Retina (tissue), 1 donor: ENCODE measurements around the gene EFCAB8.
"Not testable (repeated sequence)": the region's sequence is repeated elsewhere in the genome, so short reads cannot be mapped to it uniquely, and the experiment has no call there.

Experiments used
- DNase-seq: peaks from one replicate; pipeline ENCODE4 v3.0.0-alpha.2; 2016

EFCAB8 gene

DNA sequence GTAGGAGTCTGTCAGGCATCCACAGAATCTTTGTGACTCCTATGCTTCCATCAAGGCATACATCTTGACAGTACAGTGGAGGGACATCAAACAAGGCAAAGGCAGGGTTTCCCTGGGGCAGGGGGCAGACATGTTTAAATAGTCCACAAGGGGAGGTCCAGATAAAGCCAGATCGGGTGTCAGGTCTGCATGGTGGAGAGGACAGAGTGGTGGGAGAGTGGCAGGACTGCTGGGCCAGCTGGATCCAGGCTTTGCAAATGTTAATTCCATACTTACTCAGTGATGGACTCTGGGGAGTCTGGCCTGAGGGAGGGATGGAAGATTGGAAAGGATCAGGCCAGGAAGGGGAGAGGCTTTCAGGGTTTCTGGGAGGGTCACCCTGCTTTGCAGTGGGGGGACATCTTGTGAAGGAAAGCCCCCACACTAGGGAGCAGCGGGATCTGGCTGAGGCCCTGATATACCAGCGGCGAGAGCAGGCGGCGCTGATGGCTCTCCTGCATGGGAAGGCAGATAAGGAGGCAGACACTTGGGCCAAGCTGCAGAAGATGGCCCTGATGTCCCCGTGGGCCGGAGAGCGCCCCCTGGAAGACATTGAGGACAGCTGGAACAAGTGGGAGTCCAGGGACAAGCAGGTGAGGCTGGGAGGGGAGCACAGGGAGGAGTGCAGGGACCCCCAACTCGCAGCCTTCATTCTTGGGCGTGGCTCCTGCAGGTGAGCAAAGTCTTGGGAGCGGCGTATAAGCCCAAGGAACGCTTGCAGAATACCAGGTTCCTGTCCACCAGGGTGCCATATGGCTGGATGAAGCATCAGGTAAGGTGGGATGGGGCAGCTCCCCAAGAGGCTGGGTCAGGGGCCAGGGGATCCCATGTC, 100.9 kb downstream of the EFCAB8 start:
- DNase-seq, result no peak

DNA sequence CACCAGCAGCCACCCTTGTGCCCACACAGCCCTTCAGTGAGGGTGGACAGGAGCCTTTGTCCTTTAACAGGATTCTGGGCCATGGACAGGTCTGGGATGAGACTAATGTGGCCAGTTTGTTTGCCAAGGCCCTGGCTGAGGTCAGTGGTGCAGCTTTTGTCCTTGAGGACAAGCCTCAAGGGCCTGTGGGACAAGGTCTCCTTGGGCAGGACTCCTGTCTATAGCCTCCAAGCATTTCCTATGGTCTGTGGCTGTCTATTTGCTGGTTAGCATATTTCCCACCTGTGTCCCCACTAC, 101.4 kb downstream of the EFCAB8 start:
- no peak for DNase-seq

DNA sequence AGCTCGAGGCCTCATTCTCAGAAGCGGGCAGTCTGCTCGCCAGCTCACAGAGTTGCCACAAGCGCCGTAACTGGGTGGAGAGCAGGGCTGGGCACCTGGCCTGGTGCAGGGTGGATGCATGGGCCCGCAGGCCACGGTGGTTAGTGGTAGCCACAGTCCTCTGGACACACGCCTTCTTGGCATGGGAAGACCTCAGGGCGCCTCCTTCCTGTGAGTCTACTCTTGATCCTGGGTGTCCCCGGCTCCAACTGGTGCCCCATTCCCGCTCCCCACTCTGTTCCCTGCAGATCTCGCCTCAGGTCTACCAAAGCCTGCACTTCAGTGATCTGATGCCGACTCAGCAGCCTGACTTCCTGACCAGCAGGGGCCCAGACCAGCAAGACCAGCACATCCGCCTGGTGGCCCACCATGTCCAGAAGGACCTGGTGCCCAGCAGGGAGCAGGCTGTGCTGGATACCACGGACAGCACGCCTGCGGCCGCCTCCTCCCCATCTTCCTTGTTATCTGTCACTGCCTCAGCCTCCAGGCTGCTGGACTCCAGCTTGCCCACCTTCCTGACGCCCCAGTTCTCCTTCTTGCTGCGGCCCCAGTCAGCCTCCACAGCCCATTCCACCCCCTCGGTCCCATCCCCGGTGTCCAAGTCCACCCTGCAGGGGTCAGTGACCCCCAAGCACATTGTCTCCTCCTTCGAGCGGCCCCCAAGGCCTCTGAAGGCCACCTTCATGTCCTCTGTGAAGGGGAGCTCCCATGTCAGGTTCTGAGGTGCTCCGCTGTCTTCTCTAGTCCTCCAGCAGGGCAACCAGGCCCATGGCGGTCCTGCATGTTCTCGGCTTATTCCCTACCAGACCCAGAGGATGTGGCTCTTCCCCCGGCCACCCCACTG, 102.4 kb downstream of the EFCAB8 start:
- DNase-seq, result no peak

DNA sequence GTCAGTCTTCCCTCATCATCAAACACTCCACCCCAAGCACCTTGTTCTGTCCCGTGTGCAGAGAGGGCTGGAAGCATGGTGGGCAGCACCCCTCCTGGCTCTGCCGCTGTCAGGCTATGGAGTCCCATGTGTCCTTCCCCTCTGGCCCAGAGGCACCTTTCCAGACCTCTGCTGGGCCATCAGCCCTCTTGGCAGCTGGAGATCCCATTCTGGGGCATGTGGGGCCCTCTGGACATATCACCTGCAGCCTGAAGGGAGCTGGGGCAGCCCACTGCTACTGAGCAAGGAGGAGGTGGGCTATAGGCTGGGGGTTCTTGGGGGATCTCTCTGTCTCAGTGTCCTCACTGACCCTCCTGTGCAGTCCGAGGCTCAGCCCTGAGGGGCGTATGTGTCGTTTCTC, 103.3 kb downstream of the EFCAB8 start:
- DNase-seq, result no peak

DNA sequence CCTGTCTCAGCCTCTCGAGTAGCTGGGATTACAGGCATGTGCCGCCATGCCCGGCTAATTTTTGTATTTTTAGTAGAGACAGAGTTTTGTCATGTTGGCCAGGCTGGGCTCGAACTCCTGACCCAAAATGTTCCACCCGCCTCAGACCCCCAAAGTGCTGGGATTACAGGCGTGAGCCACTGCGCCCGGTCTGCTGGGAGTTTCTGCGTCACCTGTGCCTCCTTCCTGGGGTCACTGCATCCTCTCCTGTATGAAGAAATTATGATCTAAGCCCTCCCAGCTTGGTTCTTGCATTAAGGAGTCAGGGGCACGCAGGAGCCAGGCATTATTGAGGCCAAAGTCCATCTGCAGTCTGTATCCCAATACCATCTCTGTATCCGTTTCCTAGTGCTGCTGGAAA, 103.9 kb downstream of the EFCAB8 start:
- DNase-seq, result not testable (repeated sequence)

DNA sequence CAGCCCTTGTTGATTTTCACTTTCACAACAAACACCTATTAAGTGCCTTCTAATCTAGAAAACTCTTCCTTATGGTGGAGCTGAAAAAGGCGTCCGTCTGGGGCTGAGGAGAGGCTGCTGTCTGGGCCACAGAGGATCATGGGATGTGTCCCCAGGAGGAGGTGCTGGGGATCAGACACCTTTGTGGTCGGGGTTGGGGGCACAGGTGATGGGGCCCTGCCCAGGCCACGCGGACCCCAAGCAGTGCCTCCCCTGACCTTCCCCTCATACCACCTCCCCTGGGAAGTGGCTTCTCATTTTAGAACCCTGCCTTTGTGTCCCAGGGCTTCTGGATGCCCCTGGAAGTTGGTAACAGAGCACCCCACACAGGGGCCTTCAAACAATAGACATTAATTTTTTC, 104.5 kb downstream of the EFCAB8 start:
- no peak for DNase-seq

DNA sequence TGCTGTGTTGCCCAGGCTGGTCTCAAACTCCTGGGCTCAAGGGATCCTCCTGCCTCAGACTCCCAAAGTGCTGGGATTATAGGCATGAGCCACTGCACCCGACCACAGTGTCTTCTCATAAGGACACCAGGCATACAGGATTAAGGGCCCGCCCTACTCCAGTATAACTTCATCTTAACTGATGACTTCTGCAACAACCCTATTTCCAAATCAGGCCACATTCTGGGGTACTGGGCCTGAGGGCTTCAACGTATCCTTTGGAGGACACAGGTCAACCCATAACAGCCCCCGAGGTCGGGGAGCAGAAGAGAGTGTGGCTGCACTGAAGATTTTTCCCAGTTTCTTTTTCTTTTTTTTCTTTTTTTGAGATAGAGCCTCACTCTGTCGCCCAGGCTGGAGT, 105.9 kb downstream of the EFCAB8 start:
- no peak for DNase-seq

DNA sequence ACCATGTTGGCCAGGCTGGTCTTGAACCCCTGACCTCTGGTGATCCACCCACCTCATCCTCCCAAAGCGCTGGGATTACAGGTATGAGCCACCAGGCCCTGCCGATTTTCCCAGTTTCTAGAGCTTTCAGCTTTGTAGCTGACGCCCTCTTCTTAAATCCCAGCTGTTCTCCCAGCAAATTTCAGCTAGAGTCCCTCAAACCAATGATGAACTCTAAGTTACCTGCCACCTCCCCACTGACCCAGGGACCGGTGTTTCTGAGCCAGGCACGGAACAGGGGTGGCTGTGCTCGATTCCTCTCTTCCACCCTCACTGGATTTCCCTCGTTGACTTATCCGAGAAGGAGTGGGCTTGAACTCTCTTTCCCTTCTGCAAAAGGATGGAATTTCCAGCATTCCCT, 106.4 kb downstream of the EFCAB8 start:
- no peak for DNase-seq

DNA sequence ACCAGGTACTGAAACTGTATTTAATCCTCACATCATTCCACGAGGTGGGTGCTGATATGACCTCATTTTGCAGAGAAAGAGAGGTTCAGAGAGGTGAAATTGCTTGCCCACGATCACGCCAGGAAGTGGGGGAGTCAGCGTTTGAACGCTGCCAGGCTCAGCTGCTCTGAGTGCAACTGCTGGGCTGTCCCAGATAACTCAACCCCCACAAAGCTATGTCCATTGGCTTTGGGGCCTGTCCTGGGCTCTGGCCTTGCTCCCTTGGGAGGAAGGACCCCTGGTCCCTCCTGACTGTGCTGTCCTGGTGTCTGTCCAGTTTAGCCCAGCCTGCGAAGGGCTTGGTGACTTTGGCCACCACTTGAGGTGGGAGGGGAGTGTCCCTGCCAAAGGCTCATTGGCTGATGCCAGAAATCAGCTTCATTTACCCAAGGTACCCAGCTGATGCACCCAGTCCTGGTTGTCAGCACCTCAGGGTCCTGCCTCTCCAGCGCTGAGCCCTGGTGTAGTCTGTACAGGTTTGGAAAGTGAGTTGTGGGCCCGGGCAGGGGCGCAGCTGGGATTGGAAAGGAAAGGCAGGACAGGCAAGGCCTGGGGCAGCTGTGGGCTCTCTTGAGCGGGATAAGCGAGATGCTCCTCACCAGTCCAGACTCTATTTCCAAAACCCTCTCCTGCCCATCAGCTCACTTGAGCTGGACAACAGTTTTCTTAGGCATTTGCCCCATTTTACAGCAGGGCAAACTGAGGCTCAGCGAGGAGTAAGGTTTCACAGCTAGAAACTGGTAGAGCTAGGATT, 107.1 kb downstream of the EFCAB8 start:
- no peak for DNase-seq

DNA sequence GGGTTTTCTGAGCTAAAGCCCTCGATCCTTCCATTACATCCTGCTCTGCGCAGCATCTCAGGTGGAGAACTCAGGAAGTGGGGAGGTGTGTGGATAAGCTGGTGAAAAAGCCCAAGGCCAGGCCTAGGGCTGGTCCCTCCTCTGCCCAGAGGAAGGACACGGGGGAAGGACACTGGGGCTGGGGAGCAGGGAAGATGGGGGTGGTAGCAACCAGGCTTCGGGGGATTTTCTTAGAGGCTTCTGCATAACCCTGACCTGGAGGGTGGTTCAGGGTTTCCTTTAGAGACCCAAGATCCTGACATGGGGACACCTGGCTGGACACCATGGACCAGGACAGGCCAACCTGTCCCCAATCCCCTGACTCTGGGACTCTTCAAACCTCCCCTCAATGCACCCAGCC, 107.7 kb downstream of the EFCAB8 start:
- DNase-seq, result no peak

DNA sequence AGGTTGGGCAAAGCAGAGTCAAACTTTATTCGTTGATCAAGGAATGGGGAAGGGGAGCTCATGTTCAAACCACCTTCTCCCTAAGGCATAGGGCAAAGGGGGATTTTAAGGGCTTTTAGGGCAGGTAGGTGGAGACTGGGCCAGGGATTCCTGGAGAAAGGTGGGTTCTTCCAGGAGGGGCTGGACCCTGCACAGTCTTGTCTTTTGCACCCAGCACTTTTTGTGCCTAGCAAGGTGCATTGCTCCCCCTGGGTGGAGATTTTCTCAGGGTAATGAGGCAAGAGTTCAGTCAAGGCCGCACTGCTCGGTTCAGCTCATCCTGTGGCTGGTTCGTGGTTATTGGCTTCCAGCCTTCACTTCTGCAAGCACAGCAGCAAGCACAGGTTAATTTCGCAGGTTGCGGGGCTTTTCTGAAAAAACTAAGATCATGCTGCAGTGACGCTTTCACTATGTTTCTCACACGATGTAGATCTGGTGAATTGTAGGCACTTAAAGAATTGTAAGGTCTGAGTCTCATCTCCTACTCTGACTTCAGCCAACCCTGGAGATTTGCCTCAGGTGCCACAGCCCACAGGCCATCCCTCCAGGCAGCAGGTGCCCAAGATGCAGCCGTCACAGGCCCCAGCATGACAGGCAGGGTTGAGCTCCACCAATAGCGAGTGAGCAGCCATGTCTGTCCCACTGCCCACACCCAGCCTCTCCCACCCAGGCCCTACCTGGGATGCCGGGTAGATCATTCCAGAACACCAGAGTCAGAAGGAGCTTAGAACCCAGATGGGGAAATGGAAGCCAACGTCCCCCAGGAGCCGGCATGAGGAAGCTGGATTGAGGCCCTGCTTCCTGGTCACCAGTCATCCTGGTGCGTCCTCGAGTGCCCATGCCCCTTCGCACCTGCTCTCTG, 108.4 kb downstream of the EFCAB8 start:
- no peak for DNase-seq

DNA sequence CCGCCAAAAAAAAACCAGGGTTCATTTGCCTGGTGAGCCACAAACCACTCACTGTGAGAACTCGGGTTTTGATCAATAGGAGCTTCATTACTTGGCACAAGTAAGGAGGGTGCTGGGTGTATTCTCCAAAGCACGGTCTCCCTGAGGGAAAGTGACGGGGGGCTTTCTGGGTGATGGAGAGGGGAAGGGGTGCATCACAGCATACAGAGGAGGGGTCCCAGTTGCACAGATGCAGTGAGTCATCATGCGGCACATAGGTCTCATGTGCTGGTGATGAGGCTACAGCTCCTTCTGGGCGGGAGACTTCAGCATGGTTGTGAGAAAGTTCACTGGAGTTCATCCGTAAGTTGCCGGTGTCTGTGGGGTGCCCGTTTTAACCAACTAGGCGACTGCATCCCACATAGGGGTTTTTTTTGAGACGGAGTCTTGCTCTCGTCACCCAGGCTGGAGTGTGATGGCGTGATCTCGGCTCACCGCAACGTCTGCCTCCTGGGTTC, 109.3 kb downstream of the EFCAB8 start:
- no peak for DNase-seq

DNA sequence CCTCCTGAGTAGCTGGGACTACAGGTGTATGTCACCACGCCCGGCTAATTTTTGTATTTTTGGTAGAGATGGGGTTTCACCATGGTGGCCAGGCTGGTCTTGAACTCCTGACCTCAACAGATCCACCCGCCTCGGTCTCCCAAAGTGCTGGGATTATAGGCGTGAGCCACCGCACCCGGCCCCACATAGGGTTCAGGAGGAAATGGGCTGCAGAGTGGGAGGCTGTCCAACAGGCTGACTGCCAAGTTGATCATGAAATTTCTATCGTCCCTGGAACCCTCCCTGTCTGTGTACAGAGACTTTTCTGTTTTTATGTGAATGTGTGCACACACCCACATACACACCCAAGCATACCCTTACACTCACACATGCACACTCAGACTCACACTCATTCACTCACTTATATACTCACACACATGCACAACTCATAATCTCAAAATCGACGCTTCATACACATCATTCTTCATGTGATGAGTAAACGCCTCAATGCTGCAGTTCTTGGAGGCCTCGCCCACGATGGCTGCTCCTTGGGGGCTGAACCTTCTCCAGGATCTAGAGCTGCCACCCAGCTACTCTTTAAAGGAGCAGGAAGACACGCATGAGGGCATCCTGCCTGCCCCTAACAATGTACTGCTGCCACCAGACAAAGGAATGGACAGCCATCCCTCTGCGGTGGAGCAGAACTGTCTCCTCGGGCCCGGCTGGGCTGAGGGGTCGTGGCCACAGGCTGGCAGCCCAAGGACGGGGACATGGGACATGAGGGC, 109.9 kb downstream of the EFCAB8 start:
- DNase-seq, result no peak

DNA sequence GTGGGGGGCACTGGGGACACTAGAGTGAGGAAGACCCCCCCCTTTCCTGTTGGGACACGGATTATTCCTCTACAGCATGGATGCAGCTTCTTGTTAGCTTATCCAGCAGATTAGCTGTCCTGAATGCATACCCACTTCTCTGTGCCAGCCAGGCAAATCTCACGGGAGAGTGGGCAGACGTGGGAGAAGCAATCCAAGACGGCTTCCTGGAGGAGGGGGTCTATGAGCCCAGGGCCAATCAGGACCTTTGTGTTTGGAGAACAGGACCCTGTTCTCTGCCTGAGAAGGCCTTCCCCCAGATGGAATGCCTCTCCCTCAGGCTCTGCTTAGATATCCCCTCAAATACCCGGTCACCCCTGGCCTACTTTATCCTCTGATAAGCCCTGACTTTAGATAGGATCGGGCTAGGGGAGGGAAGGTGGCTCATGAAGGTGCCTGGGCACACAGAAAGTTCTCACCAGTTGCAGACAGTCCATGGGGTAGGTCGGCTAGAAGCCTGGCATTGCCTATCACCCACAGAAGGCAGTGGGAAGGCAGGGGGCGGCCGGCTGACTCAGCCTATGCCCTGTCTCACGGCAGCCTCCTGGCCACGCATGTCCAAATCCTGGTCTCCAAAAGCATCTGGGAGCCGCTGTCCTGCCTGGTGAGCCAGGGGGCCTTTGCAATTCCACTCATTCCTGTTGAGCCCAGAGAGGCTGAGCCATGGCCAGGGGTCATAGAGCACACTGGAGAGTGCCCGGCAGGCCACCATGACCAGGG, 110.8 kb downstream of the EFCAB8 start:
- DNase-seq, result no peak

DNA sequence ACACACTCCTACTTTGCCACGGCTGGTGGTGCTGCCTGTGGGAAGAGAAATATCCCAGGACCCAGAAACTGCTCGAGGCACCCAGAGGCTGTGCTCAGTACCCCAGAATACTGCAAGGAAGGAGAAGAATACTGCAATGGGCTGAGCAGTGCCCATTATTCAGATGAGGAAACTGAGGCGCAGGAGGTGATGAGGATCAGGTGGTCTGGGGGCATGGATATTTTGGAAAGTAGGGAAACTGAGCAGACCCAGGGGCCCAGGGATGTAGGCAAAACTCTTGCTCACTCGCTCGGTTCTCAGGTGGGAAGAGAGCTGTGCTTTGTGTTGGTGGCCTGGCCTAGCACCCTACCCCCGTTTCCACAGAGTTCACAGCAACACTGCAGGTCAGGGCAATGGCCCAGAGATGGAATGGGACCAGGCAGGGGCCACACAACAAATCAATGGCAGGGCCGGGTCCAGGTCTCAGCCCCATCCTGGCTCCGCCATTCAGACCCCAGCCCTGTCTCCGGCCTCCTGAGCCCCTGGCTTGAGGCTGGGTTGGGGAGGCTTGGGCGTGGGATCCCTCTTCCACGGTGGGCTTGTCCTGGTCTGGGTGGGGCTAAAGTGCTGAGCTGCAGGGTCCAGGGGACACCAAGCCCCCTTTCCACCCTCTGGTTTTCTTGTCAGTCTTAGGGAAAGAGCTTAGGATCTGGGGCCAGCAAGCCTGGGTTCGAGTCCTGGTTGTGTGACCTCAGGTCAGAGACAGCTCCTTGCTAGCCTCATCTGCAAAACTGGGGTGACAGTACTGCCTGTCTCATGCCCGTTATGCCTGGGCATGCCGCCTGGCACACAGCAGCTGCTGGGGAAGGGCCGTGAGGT, 111.6 kb downstream of the EFCAB8 start:
- DNase-seq, result no peak

DNA sequence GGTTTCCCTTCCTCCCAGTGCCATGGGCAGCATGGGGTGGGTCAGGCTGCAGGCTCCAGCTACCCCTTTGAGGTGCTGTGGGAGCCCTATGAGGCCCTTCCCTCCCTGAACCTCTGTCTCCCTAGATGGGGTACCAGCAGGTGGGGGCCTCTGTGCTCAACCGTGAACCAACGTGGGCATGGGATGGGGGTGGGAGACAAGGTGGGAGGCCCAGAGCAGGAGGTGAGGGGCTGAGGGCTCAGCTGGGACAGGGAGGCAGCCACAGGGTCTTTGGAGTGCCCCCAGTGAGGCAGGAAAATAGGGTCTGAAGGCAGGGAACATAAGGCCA, 112.2 kb downstream of the EFCAB8 start:
- DNase-seq, result no peak

DNA sequence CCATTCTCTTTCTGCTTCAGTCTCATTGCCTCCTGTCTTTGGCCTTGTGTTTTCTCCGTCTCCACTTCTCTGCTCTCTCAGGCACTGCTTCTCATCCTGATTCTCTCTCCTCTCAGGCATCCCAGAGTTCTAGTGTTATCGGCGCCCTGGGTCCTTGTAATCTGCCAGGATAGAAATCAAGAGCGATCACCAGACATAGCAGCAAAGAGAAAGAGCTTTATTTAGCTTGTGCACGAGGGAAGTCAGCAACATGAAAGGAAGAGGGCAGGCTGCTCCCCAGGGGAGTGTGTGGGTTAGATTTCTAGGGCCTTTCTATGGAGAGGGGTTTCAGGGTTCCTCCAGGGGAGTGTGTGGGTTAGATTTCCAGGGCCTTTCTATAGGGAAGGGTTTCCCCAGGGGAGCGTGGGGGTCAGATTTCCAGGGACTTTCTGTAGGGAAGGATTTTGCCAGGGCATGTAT, 113.0 kb downstream of the EFCAB8 start:
- DNase-seq, result peak; percentile 18

DNA sequence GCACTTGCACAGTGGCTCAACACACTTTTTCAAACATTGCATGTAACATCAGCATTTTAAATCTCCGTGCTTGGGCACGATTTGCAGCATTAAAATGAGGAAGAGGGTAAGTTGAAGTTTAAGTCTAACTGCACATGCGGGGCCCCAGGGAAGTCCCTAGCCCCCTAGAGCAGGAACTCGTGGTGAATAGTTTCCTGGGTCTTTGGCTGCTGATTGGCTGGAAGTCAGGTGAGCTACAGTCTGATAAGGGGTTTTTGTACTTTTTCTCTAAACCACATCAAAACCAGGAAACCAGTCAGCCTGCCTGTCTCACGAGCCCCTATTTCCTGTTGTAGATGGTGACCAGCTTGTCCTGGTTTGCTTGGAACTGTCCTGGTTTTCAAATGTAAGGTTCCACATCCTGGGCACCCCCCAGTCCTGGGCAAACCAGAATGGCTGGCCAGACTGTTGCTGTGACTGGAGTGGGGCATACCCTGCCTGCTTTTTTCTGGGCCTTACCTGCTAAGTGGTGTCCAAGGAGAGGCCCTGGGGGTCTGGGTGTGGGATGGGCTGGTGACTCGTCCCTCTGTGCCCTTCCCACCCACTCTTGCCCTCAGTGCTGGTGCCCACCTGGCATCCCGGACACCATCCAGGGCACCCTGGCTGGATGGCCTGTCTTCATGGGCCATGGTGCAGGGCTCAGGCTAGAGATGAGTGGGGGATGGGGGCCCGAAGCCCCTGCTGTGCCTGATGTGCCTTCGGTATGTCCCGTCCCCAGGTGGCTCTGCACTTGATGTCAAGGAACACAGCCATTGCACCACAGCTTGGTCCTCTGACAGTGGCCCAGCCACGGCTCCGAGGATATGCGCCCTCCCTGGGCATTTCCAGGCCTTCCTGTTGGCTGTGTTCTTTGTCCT, 113.7 kb downstream of the EFCAB8 start:
- DNase-seq, result no peak
